Mesendoderm (in vitro differentiated cells): ENCODE results near the gene CSAD. TPM values are rescaled to one million over a fixed set of nuclear protein-coding genes. Genes with fewer than 3 reads are reported as not detected.
"Not testable (repeated sequence)": the region's sequence is repeated elsewhere in the genome, so short reads cannot be mapped to it uniquely, and the experiment has no call there.

Experiments
- DNase-seq: peaks from one replicate; pipeline ENCODE4 v3.0.0; 2013
- H2AK5ac ChIP-seq: 2 replicates; pipeline ENCODE4 v1.6.1; 2013; ENCODE audit warnings: low read length, inconsistent platforms
- H2BK120ac ChIP-seq: 2 replicates; pipeline ENCODE4 v1.6.1; 2013; ENCODE audit warnings: low read depth, mild to moderate bottlenecking, low read length, moderate library complexity, mixed read lengths
- H2BK15ac ChIP-seq: replicated peaks from 2 replicates; pipeline ENCODE4 v1.6.1; 2013; ENCODE audit warnings: low read depth, mild to moderate bottlenecking, moderate library complexity
- H2BK5ac ChIP-seq: 2 replicates; pipeline ENCODE4 v1.6.1; 2013; ENCODE audit warnings: low read length, inconsistent platforms
- H3K18ac ChIP-seq: 2 replicates; pipeline ENCODE4 v1.6.1; 2013; ENCODE audit warnings: mild to moderate bottlenecking, low read length, mixed read lengths
- H3K23ac ChIP-seq: one replicate; pipeline ENCODE4 v1.6.1; 2013; ENCODE audit warnings: low read length
- H3K27ac ChIP-seq: 2 replicates; pipeline ENCODE4 v1.5.1; 2013; ENCODE audit warnings: low read depth, mild to moderate bottlenecking, inconsistent platforms, low read length, moderate library complexity
- H3K27me3 ChIP-seq: 2 replicates; pipeline ENCODE4 v1.6.1; 2013; ENCODE audit warnings: low read length, control low read depth, mild to moderate bottlenecking, inconsistent platforms; ENCODE audit not compliant: insufficient read depth, poor library complexity
- H3K36me3 ChIP-seq: 2 replicates; pipeline ENCODE4 v1.6.1; 2013; ENCODE audit warnings: low read length, inconsistent platforms; ENCODE audit not compliant: control insufficient read depth, insufficient read depth
- H3K4ac ChIP-seq: one replicate; pipeline ENCODE4 v1.6.1; 2013; ENCODE audit warnings: low read depth, mild to moderate bottlenecking, low read length, moderate library complexity
- H3K4me1 ChIP-seq: 2 replicates; pipeline ENCODE4 v1.6.1; 2013; ENCODE audit warnings: low read depth, low read length, inconsistent platforms; ENCODE audit not compliant: control insufficient read depth
- H3K4me2 ChIP-seq: 2 replicates; pipeline ENCODE4 v1.6.1; 2013; ENCODE audit warnings: low read length
- H3K4me3 ChIP-seq: 2 replicates; pipeline ENCODE4 v1.5.1; 2013; ENCODE audit warnings: mild to moderate bottlenecking, low read length
- H3K56ac ChIP-seq: one replicate; pipeline ENCODE4 v1.6.1; 2013; ENCODE audit warnings: low read length
- H3K79me1 ChIP-seq: 2 replicates; pipeline ENCODE4 v1.6.1; 2013; ENCODE audit warnings: low read length, inconsistent platforms
- H3K79me2 ChIP-seq: 2 replicates; pipeline ENCODE4 v1.6.1; 2013; ENCODE audit warnings: mild to moderate bottlenecking, low read length; ENCODE audit not compliant: control insufficient read depth, insufficient read depth
- H3K9ac ChIP-seq: 2 replicates; pipeline ENCODE4 v1.6.1; 2013; ENCODE audit warnings: low read length, inconsistent platforms
- H4K5ac ChIP-seq: one replicate; pipeline ENCODE4 v1.6.1; 2013; ENCODE audit warnings: low read length
- H4K8ac ChIP-seq: one replicate; pipeline ENCODE4 v1.6.1; 2013; ENCODE audit warnings: low read depth, mild to moderate bottlenecking, control low read depth, low read length, moderate library complexity
- WGBS: extraction: QIAGEN DNeasy Blood & Tissue Kit; methylation state at CpG from one replicate; pipeline ENCODE4 v1.1.7; 2013; ENCODE audit warnings: low lambda C conversion rate, missing lambda C conversion rate; ENCODE audit not compliant: insufficient coverage; ENCODE audit errors: extremely low coverage; 5-methylcytosine and 5-hydroxymethylcytosine counted together
- small RNA-seq: library from polyadenylated mRNA; stranded (forward); fragments of <200 nt; extraction: miRNeasy Mini kit (QIAGEN cat#:217004); gene quantifications from one replicate; pipeline ENCODE3, GENCODE V24; 2013; ENCODE audit not compliant: insufficient read depth

CSAD gene

DNA sequence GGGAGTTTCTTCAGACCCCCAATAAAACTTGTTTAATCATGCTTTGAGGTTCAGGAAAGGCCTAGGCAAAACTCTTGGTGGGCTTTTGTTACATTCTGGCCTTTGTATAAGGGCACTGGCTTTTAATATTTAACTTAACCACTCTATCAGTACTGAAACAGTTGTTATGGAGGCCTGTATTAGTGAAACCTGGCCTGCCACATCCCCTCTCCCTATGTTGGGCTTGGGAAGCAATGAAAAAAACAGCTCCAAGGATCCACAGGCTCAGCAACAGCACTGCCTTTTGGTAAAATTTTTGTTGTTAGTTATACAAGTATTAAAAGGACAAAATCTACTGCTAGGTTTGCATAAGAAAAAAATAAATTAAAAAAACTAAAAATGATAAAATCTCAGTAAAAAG is 66.8 kb downstream of the CSAD start:
- Histone ChIP-seq H4K8ac (no peak overlapping the region), H3K27me3 (no peaks in the 10 kb centered on the region), H3K56ac (no peak overlapping the region), H3K27ac (no peak overlapping the region), H3K18ac (no peak overlapping the region), H3K36me3 (no peaks in the 10 kb centered on the region), H4K5ac (no peak overlapping the region), H2AK5ac (no peak overlapping the region), H2BK5ac (no peak overlapping the region), H3K79me2 (no peaks in the 10 kb centered on the region), H2BK15ac (no peak overlapping the region), H3K79me1 (no peaks in the 10 kb centered on the region), H2BK120ac (no peak overlapping the region), H3K4me1 (no peaks in the 10 kb centered on the region), H3K9ac (no peak overlapping the region), H3K23ac (no peak overlapping the region), H3K4ac (no peak overlapping the region), H3K4me3 (no peak overlapping the region), H3K4me2 (no peak overlapping the region)
- no peak for DNase-seq

DNA sequence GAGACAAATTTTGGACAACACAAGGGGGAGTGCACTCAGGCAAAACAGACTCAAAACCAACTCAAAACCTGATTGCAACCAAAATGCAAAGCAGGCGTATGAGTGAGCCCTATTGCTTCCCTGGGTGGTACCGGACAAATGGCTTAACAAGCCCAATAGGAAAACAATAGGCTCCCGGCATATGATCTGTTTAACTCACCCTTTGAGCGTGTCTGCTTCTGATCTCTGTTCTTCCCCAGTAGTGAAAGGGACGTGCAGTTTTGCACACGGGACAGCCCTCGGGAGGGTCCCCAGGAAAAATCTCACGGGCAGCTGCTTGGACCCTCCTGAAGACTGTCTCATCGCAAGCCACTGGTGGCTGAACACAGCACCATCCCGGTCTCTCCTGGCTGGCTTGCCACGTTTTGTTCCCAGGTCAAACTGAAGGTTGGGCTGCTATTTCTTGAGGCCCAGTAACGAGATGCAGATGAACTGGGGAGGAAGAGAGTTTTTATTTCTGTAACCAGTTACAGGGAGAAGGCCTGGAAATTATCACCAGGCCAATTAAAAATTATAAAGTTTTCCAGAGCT is 67.5 kb downstream of the CSAD start:
- Histone ChIP-seq H4K8ac (no peak overlapping the region), H3K27ac (no peak overlapping the region), H2BK120ac (no peak overlapping the region), H3K4ac (no peak overlapping the region), H2BK5ac (no peak overlapping the region), H2AK5ac (no peak overlapping the region), H3K36me3 (no peaks in the 10 kb centered on the region), H4K5ac (no peak overlapping the region), H3K18ac (no peak overlapping the region), H3K4me3 (no peak overlapping the region), H3K79me2 (no peaks in the 10 kb centered on the region), H3K9ac (no peak overlapping the region), H3K79me1 (no peaks in the 10 kb centered on the region), H3K23ac (no peak overlapping the region), H3K4me1 (no peaks in the 10 kb centered on the region), H3K56ac (no peak overlapping the region), H2BK15ac (no peak overlapping the region), H3K27me3 (no peaks in the 10 kb centered on the region), H3K4me2 (no peak overlapping the region)
- DNase-seq = no peak
- WGBS = no CpG with 5 or more reads among the region's 12 CpGs

- H3K27me3 ChIP-seq, H3K4me2 ChIP-seq, H3K27ac ChIP-seq, H3K23ac ChIP-seq, H4K8ac ChIP-seq, H2BK120ac ChIP-seq, H3K9ac ChIP-seq, H3K79me1 ChIP-seq, H3K18ac ChIP-seq, H2BK5ac ChIP-seq, H3K4ac ChIP-seq, H3K56ac ChIP-seq, H2BK15ac ChIP-seq, H4K5ac ChIP-seq, H3K4me1 ChIP-seq, H3K4me3 ChIP-seq, H2AK5ac ChIP-seq, H3K79me2 ChIP-seq, DNase-seq, H3K36me3 ChIP-seq: not testable (repeated sequence)
- WGBS = no CpG with 5 or more reads among the region's 7 CpGs
Observed at GRCh38 chr12:53112431-53112830, 68.3 kb downstream of the CSAD start.

Small RNA genes within 50 kb of the gene (small RNA-seq; reads per million reads assigned to genes)
- gene HIGD1AP1 = not detected
- gene RNU6-333P = not detected
